PC-9 (cell line): ENCODE data around the gene LDHD.

Source experiments
- CTCF ChIP-seq: fragments of 200-600 bp; sonication (generic); conservative IDR thresholded peaks from 2 replicates; pipeline ENCODE4 v1.6.1; 2017; ENCODE audit warnings: mixed run types, antibody characterized with exemption, mild to moderate bottlenecking, moderate library complexity
- EZH2 ChIP-seq: fragments of 200-600 bp; sonication (generic); IDR thresholded peaks from 2 replicates; pipeline ENCODE4 v1.8.0; 2017; ENCODE audit warnings: antibody characterized with exemption, low read depth

- TF ChIP-seq CTCF, result no peak
- no peak for TF ChIP-seq EZH2
Measured at GRCh38 chr16:75092777-75093176, 23.8 kb downstream of the LDHD start.
